ENCODE results near the gene TFPT. TPM values are rescaled to one million over a fixed set of nuclear protein-coding genes. Genes with fewer than 3 reads are reported as not detected.

TFPT gene, protein sequence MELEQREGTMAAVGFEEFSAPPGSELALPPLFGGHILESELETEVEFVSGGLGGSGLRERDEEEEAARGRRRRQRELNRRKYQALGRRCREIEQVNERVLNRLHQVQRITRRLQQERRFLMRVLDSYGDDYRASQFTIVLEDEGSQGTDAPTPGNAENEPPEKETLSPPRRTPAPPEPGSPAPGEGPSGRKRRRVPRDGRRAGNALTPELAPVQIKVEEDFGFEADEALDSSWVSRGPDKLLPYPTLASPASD
- total RNA-seq (2021; ENCODE audit: unreplicated experiment) (45.4 TPM), Bru-seq, nascent RNA (percentile 73 among the genes with signal in this experiment), BruChase-seq, experiment 1, labeled RNA remaining after a 2-hour chase (percentile 74 among the genes with signal in this experiment), BruChase-seq, experiment 2, labeled RNA remaining after a 6-hour chase (percentile 81 among the genes with signal in this experiment)
- polyA plus RNA-seq (2012; ENCODE audit: insufficient read length) = 73.2 TPM
- long read RNA-seq, transcript TFPT-203 (6 exons, 1,205 nt) = major isoform, 10 of 34 reads
- long read RNA-seq, partial matches to known transcripts = 15 of 34 reads
- long read RNA-seq, other reads (novel, unspliced or antisense) = 9 of 34 reads

DNA sequence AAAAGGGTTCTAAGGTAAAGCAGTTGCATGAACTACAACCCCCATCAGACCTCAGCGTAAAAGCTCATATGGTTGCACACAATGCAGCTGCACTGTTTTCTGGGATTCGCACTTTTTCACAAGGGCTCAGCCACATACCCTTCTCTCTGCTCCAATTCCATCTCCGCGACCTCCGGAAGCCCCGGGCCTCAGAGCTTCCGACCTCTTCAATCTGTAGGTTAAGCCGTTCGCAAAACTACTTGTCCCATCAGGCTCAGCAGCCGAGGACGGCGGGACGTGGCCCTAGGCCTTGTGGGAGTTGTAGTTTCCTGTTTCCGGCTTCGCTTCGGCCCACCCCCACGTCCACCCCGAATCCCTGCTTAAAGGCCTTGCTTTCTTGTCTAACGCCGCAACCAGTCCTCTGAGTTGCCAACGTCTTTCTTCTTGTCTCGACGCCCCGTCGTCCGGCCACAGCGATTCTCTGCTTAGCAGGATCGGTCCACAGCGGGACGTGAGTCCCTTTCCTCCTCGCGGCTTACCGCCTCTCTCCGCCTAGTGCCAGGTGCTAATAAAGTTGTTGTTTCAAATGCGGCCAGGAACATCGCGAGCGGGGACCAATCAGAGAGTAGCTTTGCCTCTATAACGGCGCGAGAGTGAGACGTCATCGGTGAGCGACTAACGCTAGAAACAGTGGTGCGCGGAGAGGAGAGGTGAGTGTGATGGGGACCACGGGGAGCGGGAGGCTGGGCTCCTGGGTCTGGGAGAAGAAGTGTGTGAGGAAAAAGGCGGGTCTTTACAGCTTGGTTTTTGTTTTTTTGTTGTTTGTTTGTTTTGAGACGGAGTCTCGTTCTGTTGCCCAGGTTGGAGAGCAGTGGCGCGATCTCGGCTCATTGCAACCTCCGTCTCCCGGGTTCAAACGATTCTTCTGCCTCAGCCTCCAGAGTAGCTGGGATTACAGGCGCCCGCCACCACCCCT, at the start of gene TFPT, which contains the start of gene PRPF31:
Gene TFPT, minus strand, starts transcription at position 549 of the 955 bp plus-strand sequence. Its CDS starts 388 bp downstream, at position 161.
Gene PRPF31, plus strand, starts transcription at position 646 of the 955 bp plus-strand sequence. CDS start 2,525 bp downstream, outside the sequence.
- POLR2A ChIA-PET = interaction anchor here (0.6 to 2.0 kb wide), 4 partner anchors 8 to 214 kb away, joined by 4 to 9 read pairs (median 4); no protein-coding TSS in a partner anchor
- CTCF ChIA-PET = interaction anchor here (0.5 kb wide), 1 partner anchor 262 kb away, joined by 3 read pairs; no protein-coding TSS in a partner anchor
- BruUV-seq (replicated peaks) = TSS peak; percentile 98

More for the DNA sequence above, at the start of gene TFPT, which contains the start of gene PRPF31:
- TF ChIP-seq, protein P1, sequence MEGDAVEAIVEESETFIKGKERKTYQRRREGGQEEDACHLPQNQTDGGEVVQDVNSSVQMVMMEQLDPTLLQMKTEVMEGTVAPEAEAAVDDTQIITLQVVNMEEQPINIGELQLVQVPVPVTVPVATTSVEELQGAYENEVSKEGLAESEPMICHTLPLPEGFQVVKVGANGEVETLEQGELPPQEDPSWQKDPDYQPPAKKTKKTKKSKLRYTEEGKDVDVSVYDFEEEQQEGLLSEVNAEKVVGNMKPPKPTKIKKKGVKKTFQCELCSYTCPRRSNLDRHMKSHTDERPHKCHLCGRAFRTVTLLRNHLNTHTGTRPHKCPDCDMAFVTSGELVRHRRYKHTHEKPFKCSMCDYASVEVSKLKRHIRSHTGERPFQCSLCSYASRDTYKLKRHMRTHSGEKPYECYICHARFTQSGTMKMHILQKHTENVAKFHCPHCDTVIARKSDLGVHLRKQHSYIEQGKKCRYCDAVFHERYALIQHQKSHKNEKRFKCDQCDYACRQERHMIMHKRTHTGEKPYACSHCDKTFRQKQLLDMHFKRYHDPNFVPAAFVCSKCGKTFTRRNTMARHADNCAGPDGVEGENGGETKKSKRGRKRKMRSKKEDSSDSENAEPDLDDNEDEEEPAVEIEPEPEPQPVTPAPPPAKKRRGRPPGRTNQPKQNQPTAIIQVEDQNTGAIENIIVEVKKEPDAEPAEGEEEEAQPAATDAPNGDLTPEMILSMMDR (IDR thresholded peaks at IDR 0.05) = no peak
- peak; percentile 93 for TF ChIP-seq POLR2AphosphoS5 (IDR thresholded peaks at IDR 0.05; ENCODE audit: low read depth, low read length)
- peak; percentile 68; the same call in 1 of the 2 replicates for TF ChIP-seq TCF7L2 (IDR thresholded peaks at IDR 0.05; ENCODE audit: low read depth, low read length)
- 0 out of 4 replicates have a peak, but pooled peaks of 1 of the 2 experiments have one; percentile 46 for TF ChIP-seq REST (IDR thresholded peaks at IDR 0.05; ENCODE audit: insufficient read depth in 1 of 2, low read depth in 2 of 2, low read length in 1 of 2)
- TF ChIP-seq SIN3A (IDR thresholded peaks at IDR 0.05; ENCODE audit: borderline replicate concordance, insufficient read depth, low read depth, low read length) = peak; percentile 52
- peak; percentile 93 for ATAC-seq
- no peaks in the 10 kb centered on the region for H3K27me3 ChIP-seq (ENCODE audit: control insufficient read depth, insufficient read depth, low read length)
- peak within 1 kb of the TSS; percentile 93 for H3K27ac ChIP-seq (ENCODE audit: low read length)
- H3K9me3 ChIP-seq (ENCODE audit: control insufficient read depth, insufficient read depth, low read depth, low read length) = no peaks in the 10 kb centered on the region
- DNase-seq (ENCODE audit: low read depth, low spot score) = peak; percentile 97
- in situ Hi-C loops (cut with HindIII; ENCODE audit: low pct_unique_long_range_greater_than_20kb, low sequenced_read_pairs) (no loop called here), intact Hi-C loops (cut with micrococcal nuclease; ENCODE audit: unreplicated experiment) (no loop called here)
- H3K4me1 ChIP-seq (ENCODE audit: control insufficient read depth, insufficient read depth, low read length) = peaks cover 12% of the 10 kb centered on the region; the same call in 1 of the 2 replicates
- no peaks in the 10 kb centered on the region; the same call in 1 of the 2 replicates for H3K36me3 ChIP-seq (ENCODE audit: control insufficient read depth, insufficient read depth, low read length)
- H3K4me3 ChIP-seq (ENCODE audit: low read depth in 2 of 2, low read length in 2 of 2) = peak within 1 kb of the TSS; percentile 51 to 75
